Left lung (tissue), 10 donors: ENCODE data around the gene CAB39. TPM values are rescaled to one million over a fixed set of nuclear protein-coding genes. Genes with fewer than 3 reads are reported as not detected.
A peak's percentile ranks its signal among the peaks of the same experiment; 100 is the strongest.

ENCODE experiments used
- ATAC-seq: fragments of 200-7000 bp; cut with Tn5 transposase; one replicate; pipeline ENCODE4 v1.9.1; 2020; ENCODE audit warnings: moderate library complexity
- DNase-seq, 4 donors: peaks; one replicate each; pipeline ENCODE4 v3.0.0-alpha.2; 2013 to 2020
- H3K27ac ChIP-seq, 2 donors: fragments of 200-600 bp; sonication (generic) in 1 of 2; one replicate each; pipeline versions ENCODE4 v1.5.0 to v1.8.0; 2020 to 2021
- H3K27me3 ChIP-seq, 2 donors: fragments of 200-600 bp; sonication (generic) in 1 of 2; one replicate each; pipeline versions ENCODE4 v1.5.0 to v1.8.0; 2020 to 2021
- H3K36me3 ChIP-seq, 2 donors: fragments of 200-600 bp; sonication (generic) in 1 of 2; one replicate each; pipeline versions ENCODE4 v1.5.0 to v1.8.0; 2020 to 2021
- H3K4me1 ChIP-seq, 2 donors: fragments of 200-600 bp; one replicate each; pipeline ENCODE4 v1.8.0; 2021
- H3K4me3 ChIP-seq, 2 donors: fragments of 200-600 bp; sonication (generic) in 1 of 2; one replicate each; pipeline versions ENCODE4 v1.5.0 to v1.8.0; 2020 to 2021; ENCODE audit warnings: mild to moderate bottlenecking in 1 of 2
- H3K9me3 ChIP-seq, 2 donors: fragments of 200-600 bp; sonication (generic) in 1 of 2; one replicate each; pipeline versions ENCODE4 v1.5.0 to v1.8.0; 2020 to 2021
- intact Hi-C, 2 donors: fragments of 100-400 bp; cut with DNase I; formaldehyde crosslinking; loops; one replicate each; pipeline versions ENCODE4 v1.11.2 to v1.14.2; 2022
- polyA plus RNA-seq, 6 donors: library from polyadenylated mRNA; unstranded; fragments of 120-200 nt; gene quantifications; one replicate each; pipeline ENCODE4 v1.2.1, GENCODE V29; 2013; ENCODE audit not compliant: insufficient read length in 6 of 6
- total RNA-seq, 2 donors: library from RNA; stranded (reverse); fragmentation: NEBNext Ultra II Directional; extraction: Animal tissue kit (Norgen Biotek cat#: 25700); gene quantifications; one replicate each; pipeline ENCODE4 v1.2.1, GENCODE V29; 2021
- TF ChIP-seq, protein P1 (sequence below), 2 donors: fragments of 200-600 bp; sonication (generic) in 1 of 2; IDR thresholded peaks; one replicate each; pipeline versions ENCODE4 v1.5.0 to v1.8.0; 2021; ENCODE audit warnings: antibody characterized with exemption in 2 of 2
- donor health status: DM: no; HTN: yes; CAD: no.
- donor health status: DM: no; HTN: no; CAD: no.

CAB39 gene
- total and polyA plus RNA-seq, 8 donors, result 52.9 to 86.5 (median 63.3) TPM

GRCh38 chr2:230863442-230864121 lies 150.9 kb downstream of the CAB39 start:
- TF ChIP-seq, protein P1, sequence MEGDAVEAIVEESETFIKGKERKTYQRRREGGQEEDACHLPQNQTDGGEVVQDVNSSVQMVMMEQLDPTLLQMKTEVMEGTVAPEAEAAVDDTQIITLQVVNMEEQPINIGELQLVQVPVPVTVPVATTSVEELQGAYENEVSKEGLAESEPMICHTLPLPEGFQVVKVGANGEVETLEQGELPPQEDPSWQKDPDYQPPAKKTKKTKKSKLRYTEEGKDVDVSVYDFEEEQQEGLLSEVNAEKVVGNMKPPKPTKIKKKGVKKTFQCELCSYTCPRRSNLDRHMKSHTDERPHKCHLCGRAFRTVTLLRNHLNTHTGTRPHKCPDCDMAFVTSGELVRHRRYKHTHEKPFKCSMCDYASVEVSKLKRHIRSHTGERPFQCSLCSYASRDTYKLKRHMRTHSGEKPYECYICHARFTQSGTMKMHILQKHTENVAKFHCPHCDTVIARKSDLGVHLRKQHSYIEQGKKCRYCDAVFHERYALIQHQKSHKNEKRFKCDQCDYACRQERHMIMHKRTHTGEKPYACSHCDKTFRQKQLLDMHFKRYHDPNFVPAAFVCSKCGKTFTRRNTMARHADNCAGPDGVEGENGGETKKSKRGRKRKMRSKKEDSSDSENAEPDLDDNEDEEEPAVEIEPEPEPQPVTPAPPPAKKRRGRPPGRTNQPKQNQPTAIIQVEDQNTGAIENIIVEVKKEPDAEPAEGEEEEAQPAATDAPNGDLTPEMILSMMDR (IDR thresholded peaks at IDR 0.05), result no peak
- Histone ChIP-seq H3K27me3 (peaks cover 5 to 65% of the 10 kb centered on the region in 2 donors), H3K9me3 (no peaks in the 10 kb centered on the region), H3K4me1 (peaks cover 0 to 36% of the 10 kb centered on the region in 2 donors), H3K4me3 (no peak overlapping the region), H3K36me3 (no peaks in the 10 kb centered on the region), H3K27ac (no peak overlapping the region)
- intact Hi-C loops, result no loop called here
- no peak for ATAC-seq
- DNase-seq, result no peak

DNA sequence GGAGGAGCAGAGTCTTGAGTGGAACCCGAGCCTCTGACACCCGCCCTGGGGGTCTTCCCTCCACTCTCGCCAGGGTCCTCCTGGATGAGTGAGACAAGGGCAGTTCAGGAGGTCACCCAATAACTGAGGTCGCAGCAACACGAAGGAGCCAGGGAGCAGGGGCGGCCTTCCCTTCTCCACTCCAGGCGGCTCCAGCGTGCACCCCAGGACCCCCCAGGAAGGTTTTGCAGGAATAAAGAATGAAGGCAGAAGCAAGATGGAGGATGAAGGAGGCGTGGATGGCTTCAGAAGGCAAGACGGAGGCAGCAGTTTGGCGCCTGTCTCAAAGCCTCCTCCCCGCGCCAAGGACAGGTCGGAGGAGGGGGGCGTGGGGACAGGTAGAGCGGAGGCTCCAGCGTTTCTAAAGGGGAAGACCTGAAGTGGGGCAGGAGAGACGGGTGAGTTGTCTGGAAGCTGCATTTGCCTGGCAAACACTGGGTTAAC lies 151.5 kb downstream of the CAB39 start:
- no peak for ATAC-seq
- intact Hi-C loops, result no loop called here
- Histone ChIP-seq H3K27ac (no peak overlapping the region), H3K36me3 (no peaks in the 10 kb centered on the region), H3K27me3 (peaks cover 5 to 65% of the 10 kb centered on the region in 2 donors), H3K4me3 (peak overlapping the region; percentile 58 to 66), H3K9me3 (no peaks in the 10 kb centered on the region), H3K4me1 (peaks cover 0 to 36% of the 10 kb centered on the region in 2 donors)
- no peak for DNase-seq
- TF ChIP-seq, protein P1 (IDR thresholded peaks at IDR 0.05), result no peak

DNA sequence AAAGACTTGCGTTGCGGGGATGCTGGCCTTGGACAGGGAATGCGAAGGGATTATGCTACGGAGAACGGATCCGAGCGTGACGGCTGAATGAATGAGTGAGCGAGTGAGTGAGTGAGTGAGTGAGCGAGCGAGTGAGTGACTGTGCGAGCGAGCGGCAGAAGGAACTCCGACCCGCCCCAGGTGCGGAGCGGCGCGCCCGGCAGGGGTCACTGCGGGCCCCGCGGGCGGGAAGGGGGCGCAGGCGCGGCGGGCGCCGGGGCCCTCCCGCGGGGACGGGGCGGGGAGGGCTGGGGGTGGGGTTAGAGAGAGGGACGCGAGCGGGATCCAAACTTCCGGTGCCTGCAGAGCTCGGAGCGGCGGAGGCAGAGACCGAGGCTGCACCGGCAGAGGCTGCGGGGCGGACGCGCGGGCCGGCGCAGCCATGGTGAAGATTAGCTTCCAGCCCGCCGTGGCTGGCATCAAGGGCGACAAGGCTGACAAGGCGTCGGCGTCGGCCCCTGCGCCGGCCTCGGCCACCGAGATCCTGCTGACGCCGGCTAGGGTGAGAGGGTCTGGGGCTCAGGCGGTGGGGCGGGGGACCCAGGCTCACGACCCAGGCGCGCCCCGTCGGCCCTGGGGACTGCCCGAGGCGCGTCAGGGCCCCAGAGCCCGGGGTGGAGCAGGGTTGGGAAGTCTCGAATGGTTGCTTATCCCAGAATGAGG lies 152.1 kb downstream of the CAB39 start, which contains the start of gene ITM2C:
ITM2C (plus strand) TSS at position 338 of the 702 bp plus-strand sequence; CDS start at position 422, 84 bp downstream.
- no peaks in the 10 kb centered on the region for H3K9me3 ChIP-seq
- ATAC-seq (peak; percentile 92), DNase-seq (peak; percentile 59 to 87 (median 80))

DNA sequence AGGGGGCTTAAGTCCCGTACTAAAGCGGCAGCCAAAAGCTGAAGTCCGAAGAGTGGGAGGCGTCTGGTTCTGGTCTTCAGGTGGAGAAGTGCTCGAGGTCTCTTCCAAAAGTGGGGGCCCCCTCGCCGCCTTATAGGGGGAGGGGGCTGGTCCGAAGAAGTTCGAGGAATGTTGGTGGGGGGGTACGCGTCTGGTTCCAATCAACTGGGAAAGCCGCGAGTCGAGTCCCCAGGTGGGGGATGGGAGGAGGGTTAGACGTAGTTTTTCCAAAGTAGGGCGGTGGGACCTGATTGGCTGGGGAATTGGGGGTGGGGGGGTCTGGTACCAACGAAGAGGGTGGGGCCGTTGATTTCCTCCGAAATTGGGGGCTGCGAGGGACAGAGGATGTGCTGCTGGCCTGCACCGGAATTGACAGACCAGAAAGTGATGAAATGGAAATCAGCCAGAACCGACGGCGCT lies 152.7 kb downstream of the CAB39 start:
- H3K27me3 ChIP-seq, result peaks cover 5 to 59% of the 10 kb centered on the region in 2 donors
- no peaks in the 10 kb centered on the region for H3K9me3 ChIP-seq
- intact Hi-C loops, result no loop called here
- H3K27ac ChIP-seq, result no peak overlapping the region
- DNase-seq (no peak), ATAC-seq (peak; percentile 4)
- peaks cover 0 to 47% of the 10 kb centered on the region in 2 donors for H3K4me1 ChIP-seq
- TF ChIP-seq, protein P1 (IDR thresholded peaks at IDR 0.05), result no peak
- H3K4me3 ChIP-seq, result peak overlapping the region; percentile 58 to 66
- H3K36me3 ChIP-seq, result no peaks in the 10 kb centered on the region

More for the DNA sequence above, 152.1 kb downstream of the CAB39 start, which contains the start of gene ITM2C:
- TF ChIP-seq, protein P1 (IDR thresholded peaks at IDR 0.05), result no peak
- no peaks in the 10 kb centered on the region for H3K36me3 ChIP-seq
- intact Hi-C loops, result no loop called here
- no peak within 1 kb of the TSS for H3K27ac ChIP-seq
- peaks cover 0 to 41% of the 10 kb centered on the region in 2 donors for H3K4me1 ChIP-seq
- peaks cover 5 to 59% of the 10 kb centered on the region in 2 donors for H3K27me3 ChIP-seq
- peak within 1 kb of the TSS; percentile 58 to 66 for H3K4me3 ChIP-seq
